Measurements from ENCODE around the gene NTN1.

Gene NTN1

GRCh38 chr17:9259419-9259818 lies 238.1 kb downstream of the NTN1 start:
- H3K4me3 ChIP-seq = no peak overlapping the region
- no peak for TF ChIP-seq CTCF (IDR thresholded peaks at IDR 0.05)

GRCh38 chr17:9261081-9262012 lies 240.0 kb downstream of the NTN1 start:
- Histone ChIP-seq H3K4me3 (no peak overlapping the region), H3K27ac (peak overlapping the region in 1 of 2 donors; percentile 16)
- DNase-seq (ENCODE audit: low spot score) = no peak
- TF ChIP-seq CTCF (IDR thresholded peaks at IDR 0.05) = no peak

More at GRCh38 chr17:9259419-9259818, 238.1 kb downstream of the NTN1 start:
- H3K27ac ChIP-seq = no peak overlapping the region
- no peak for DNase-seq (ENCODE audit: low spot score)

- Histone ChIP-seq H3K27ac (no peak overlapping the region), H3K4me3 (no peak overlapping the region)
- DNase-seq (ENCODE audit: low spot score) = no peak
- TF ChIP-seq CTCF (IDR thresholded peaks at IDR 0.05) = no peak
These were observed 244.8 kb downstream of the NTN1 start for GRCh38 chr17:9266031-9266680.

GRCh38 chr17:9266697-9267117 lies 245.4 kb downstream of the NTN1 start:
- no peak for TF ChIP-seq CTCF (IDR thresholded peaks at IDR 0.05)
- DNase-seq (ENCODE audit: low spot score) = no peak
- H3K27ac ChIP-seq = no peak overlapping the region
- H3K4me3 ChIP-seq = no peak overlapping the region

- Histone ChIP-seq H3K4me3 (no peak overlapping the region), H3K27ac (no peak overlapping the region)
- no peak for DNase-seq (ENCODE audit: low spot score)
- no peak for TF ChIP-seq CTCF (IDR thresholded peaks at IDR 0.05)
These were observed 247.2 kb downstream of the NTN1 start for GRCh38 chr17:9268546-9268945.

GRCh38 chr17:9269350-9270035 lies 248.2 kb downstream of the NTN1 start:
- Histone ChIP-seq H3K4me3 (no peak overlapping the region), H3K27ac (no peak overlapping the region)
- no peak for TF ChIP-seq CTCF (IDR thresholded peaks at IDR 0.05)
- DNase-seq (ENCODE audit: low spot score) = no peak

All from coronary artery (tissue), 2 donors.